Osteoblast (primary cell): ENCODE data around the gene TBC1D7. TPM values are rescaled to one million over a fixed set of nuclear protein-coding genes. Genes with fewer than 3 reads are reported as not detected.
A peak's percentile ranks its signal among the peaks of the same experiment; 100 is the strongest.

Experiments used
- DNase-seq: peaks from one replicate; pipeline ENCODE4 v3.0.0; 2011; ENCODE audit warnings: low spot score, mixed read lengths; ENCODE audit not compliant: insufficient read length; ENCODE audit errors: missing footprints
- H2AFZ ChIP-seq: 2 replicates; pipeline ENCODE4 v1.6.0; 2011; ENCODE audit warnings: mild to moderate bottlenecking, low read length
- H3K27ac ChIP-seq: 2 replicates; pipeline ENCODE4 v1.5.1; 2011; ENCODE audit warnings: mild to moderate bottlenecking, low read depth, low read length, moderate library complexity
- H3K27me3 ChIP-seq: 2 replicates; pipeline ENCODE4 v1.6.0; 2012; ENCODE audit warnings: mild to moderate bottlenecking, control low read depth, inconsistent platforms, low read length, moderate library complexity; ENCODE audit not compliant: insufficient read depth
- H3K36me3 ChIP-seq: 2 replicates; pipeline ENCODE4 v1.5.1; 2011; ENCODE audit warnings: mild to moderate bottlenecking, low read length, control low read depth, moderate library complexity; ENCODE audit not compliant: insufficient read depth
- H3K4me1 ChIP-seq: 2 replicates; pipeline ENCODE4 v1.5.1; 2011; ENCODE audit warnings: mild to moderate bottlenecking, low read length, control low read depth, moderate library complexity; ENCODE audit not compliant: insufficient read depth
- H3K4me2 ChIP-seq: 2 replicates; pipeline ENCODE4 v1.6.0; 2011; ENCODE audit warnings: mild to moderate bottlenecking, low read length; ENCODE audit not compliant: insufficient read depth
- H3K4me3 ChIP-seq: fragments of 200-600 bp; sonication (generic); 3 replicates; pipeline ENCODE4 v1.5.1; 2012; ENCODE audit warnings: mild to moderate bottlenecking, low read length, inconsistent platforms; ENCODE audit not compliant: insufficient read depth
- H3K79me2 ChIP-seq: 2 replicates; pipeline ENCODE4 v1.6.0; 2012; ENCODE audit warnings: mild to moderate bottlenecking, low read length, control low read depth, inconsistent platforms; ENCODE audit not compliant: insufficient read depth
- H3K9me3 ChIP-seq: 2 replicates; pipeline ENCODE4 v1.5.1; 2011; ENCODE audit warnings: low read depth, low read length, control low read depth
- H4K20me1 ChIP-seq: 2 replicates; pipeline ENCODE4 v1.6.0; 2012; ENCODE audit warnings: mild to moderate bottlenecking, low read length, control low read depth; ENCODE audit not compliant: insufficient read depth
- total RNA-seq: library from RNA; depleted of rRNA; stranded (reverse); fragments of >200 nt; gene quantifications from 2 replicates; pipeline ENCODE4 v1.2.3, GENCODE V29; 2012
- TF ChIP-seq, protein P1 (sequence below): IDR thresholded peaks from 2 replicates; pipeline ENCODE4 v1.5.1; 2011; ENCODE audit warnings: mild to moderate bottlenecking, low read depth, low read length, moderate library complexity; ENCODE audit errors: extremely low read depth

TBC1D7 gene
- total RNA-seq, 1 donor = 18.8 TPM

DNA sequence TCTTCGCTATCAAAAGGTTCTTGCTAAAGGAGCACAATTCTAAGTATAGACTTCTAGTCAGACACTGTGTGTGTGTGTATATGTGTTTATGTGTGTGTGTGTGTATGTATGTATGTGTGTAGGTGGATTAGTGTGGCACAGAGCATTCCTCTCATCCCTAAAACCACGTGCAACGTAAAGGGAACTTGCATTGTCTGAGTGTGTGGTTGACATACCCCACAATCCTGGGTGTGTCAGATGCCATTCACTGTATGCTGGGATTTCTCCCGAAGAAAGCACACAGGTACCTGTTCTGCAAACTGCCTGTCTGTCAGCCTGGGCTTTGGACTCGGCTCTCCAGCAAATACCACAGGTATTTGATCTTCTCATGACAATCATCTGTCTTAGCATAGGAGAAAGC lies 42.3 kb upstream of the TBC1D7 start:
- H3K4me3 ChIP-seq = no peak overlapping the region
- no peaks in the 10 kb centered on the region for H3K27me3 ChIP-seq
- DNase-seq = no peak
- no peaks in the 10 kb centered on the region for H3K79me2 ChIP-seq
- no peaks in the 10 kb centered on the region for H3K36me3 ChIP-seq
- no peak overlapping the region for H3K4me2 ChIP-seq
- no peak overlapping the region for H3K27ac ChIP-seq
- no peaks in the 10 kb centered on the region for H3K9me3 ChIP-seq
- no peaks in the 10 kb centered on the region for H3K4me1 ChIP-seq
- TF ChIP-seq, protein P1, sequence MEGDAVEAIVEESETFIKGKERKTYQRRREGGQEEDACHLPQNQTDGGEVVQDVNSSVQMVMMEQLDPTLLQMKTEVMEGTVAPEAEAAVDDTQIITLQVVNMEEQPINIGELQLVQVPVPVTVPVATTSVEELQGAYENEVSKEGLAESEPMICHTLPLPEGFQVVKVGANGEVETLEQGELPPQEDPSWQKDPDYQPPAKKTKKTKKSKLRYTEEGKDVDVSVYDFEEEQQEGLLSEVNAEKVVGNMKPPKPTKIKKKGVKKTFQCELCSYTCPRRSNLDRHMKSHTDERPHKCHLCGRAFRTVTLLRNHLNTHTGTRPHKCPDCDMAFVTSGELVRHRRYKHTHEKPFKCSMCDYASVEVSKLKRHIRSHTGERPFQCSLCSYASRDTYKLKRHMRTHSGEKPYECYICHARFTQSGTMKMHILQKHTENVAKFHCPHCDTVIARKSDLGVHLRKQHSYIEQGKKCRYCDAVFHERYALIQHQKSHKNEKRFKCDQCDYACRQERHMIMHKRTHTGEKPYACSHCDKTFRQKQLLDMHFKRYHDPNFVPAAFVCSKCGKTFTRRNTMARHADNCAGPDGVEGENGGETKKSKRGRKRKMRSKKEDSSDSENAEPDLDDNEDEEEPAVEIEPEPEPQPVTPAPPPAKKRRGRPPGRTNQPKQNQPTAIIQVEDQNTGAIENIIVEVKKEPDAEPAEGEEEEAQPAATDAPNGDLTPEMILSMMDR = no peak
- no peak overlapping the region for H2AFZ ChIP-seq
- no peaks in the 10 kb centered on the region for H4K20me1 ChIP-seq

DNA sequence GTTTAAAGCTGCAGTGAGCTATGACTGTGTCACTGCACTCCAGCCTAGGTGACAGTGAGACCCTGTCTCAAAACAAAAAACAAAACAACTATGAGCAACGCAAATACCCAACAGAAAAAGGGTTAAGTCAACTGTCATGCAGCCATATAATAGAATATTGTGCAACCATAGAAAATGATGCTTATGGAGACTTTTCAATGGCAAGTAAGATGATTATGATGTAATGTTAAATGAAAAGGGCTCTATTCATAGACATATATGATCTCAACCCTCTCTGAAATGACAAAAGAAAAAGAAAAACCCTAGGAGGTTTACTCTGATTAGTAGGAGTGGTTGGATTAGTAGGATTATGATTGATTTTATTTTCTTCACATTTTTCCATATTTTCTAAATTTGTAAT lies 41.3 kb upstream of the TBC1D7 start:
- H3K4me2 ChIP-seq = no peak overlapping the region

DNA sequence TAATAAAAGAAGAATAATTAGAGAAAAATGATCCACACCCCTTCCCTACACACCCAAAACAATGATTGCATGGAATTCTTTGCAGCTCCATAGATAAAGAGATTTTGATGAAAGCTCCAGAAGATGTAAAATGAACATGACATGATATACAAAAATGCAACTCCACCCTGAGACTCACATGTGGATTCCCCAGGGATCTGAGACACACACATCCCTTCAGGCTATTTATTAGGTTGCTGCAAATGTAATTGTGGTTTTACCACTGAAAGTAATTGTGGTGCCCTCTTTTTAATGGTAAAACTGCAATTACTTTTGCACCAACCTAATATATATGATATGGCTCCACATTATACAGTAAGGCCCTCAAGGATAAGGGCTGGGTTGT lies 40.4 kb upstream of the TBC1D7 start:
- Histone ChIP-seq H3K9me3 (no peaks in the 10 kb centered on the region), H4K20me1 (no peaks in the 10 kb centered on the region), H3K4me2 (no peak overlapping the region), H3K27ac (no peak overlapping the region), H2AFZ (no peak overlapping the region), H3K27me3 (no peaks in the 10 kb centered on the region), H3K4me3 (no peak overlapping the region), H3K4me1 (no peaks in the 10 kb centered on the region), H3K36me3 (no peaks in the 10 kb centered on the region), H3K79me2 (no peaks in the 10 kb centered on the region)
- DNase-seq = peak; percentile 92
- TF ChIP-seq, protein P1 = no peak

More for the DNA sequence above, 41.3 kb upstream of the TBC1D7 start:
- H3K4me3 ChIP-seq = no peak overlapping the region
- no peaks in the 10 kb centered on the region for H3K36me3 ChIP-seq
- H3K27ac ChIP-seq = no peak overlapping the region
- TF ChIP-seq, protein P1 = no peak
- no peaks in the 10 kb centered on the region for H3K79me2 ChIP-seq
- DNase-seq = no peak
- H4K20me1 ChIP-seq = no peaks in the 10 kb centered on the region
- no peak overlapping the region for H2AFZ ChIP-seq
- no peaks in the 10 kb centered on the region for H3K4me1 ChIP-seq
- H3K9me3 ChIP-seq = no peaks in the 10 kb centered on the region
- no peaks in the 10 kb centered on the region for H3K27me3 ChIP-seq

DNA sequence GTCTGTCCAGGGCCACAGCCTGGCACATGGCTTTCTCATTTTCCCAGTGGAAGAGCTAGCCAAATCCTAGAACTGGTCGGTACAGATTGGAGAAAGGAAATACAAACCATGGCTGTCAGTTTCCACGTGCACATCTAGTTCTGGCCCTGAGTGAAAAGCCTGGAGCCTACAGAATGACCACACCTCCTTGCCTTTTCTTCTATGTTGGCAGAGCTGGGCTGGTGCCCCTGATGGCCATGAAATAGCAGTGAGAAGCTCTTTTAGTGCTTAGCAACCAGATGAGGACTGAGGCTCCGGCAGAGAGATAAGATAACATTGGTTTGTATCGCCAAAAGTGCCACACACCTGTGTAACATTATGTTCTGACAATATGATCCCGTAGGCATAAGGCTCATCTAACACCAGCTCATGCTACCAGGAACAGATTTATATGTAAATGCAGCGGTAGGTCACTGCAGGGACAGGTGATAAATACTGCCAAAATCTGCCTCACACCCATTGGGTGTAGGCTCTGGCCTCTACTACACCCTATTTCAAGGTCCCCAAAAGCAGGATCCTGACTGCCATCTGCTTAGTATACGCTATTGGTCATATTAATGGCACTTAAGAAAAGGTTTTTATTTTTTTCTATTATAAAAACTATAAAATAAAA lies 39.9 kb upstream of the TBC1D7 start:
- H3K36me3 ChIP-seq = no peaks in the 10 kb centered on the region
- H3K27me3 ChIP-seq = no peaks in the 10 kb centered on the region
- no peak overlapping the region for H3K27ac ChIP-seq
- DNase-seq = no peak
- no peaks in the 10 kb centered on the region for H4K20me1 ChIP-seq
- no peak overlapping the region for H2AFZ ChIP-seq
- H3K4me3 ChIP-seq = no peak overlapping the region
- H3K4me2 ChIP-seq = no peak overlapping the region
- no peaks in the 10 kb centered on the region for H3K79me2 ChIP-seq
- TF ChIP-seq, protein P1 = no peak
- H3K9me3 ChIP-seq = no peaks in the 10 kb centered on the region
- no peaks in the 10 kb centered on the region for H3K4me1 ChIP-seq
